ENCODE results near the gene NMRAL1.

The NMRAL1 gene

GRCh38 chr16:4510747-4511426 is 36.5 kb upstream of the NMRAL1 start:
- no peak for DNase-seq (ENCODE audit: low read depth)
- TF ChIP-seq, protein P1, sequence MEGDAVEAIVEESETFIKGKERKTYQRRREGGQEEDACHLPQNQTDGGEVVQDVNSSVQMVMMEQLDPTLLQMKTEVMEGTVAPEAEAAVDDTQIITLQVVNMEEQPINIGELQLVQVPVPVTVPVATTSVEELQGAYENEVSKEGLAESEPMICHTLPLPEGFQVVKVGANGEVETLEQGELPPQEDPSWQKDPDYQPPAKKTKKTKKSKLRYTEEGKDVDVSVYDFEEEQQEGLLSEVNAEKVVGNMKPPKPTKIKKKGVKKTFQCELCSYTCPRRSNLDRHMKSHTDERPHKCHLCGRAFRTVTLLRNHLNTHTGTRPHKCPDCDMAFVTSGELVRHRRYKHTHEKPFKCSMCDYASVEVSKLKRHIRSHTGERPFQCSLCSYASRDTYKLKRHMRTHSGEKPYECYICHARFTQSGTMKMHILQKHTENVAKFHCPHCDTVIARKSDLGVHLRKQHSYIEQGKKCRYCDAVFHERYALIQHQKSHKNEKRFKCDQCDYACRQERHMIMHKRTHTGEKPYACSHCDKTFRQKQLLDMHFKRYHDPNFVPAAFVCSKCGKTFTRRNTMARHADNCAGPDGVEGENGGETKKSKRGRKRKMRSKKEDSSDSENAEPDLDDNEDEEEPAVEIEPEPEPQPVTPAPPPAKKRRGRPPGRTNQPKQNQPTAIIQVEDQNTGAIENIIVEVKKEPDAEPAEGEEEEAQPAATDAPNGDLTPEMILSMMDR (IDR thresholded peaks at IDR 0.05; ENCODE audit: control insufficient read depth, insufficient read depth, low read depth, low read length, missing control alignments) = no peak
- H3K4me3 ChIP-seq (ENCODE audit: control insufficient read depth, low read depth, low read length) = no peak overlapping the region

- DNase-seq (ENCODE audit: low read depth) = no peak
- no peak overlapping the region for H3K4me3 ChIP-seq (ENCODE audit: control insufficient read depth, low read depth, low read length)
- TF ChIP-seq, protein P1 (IDR thresholded peaks at IDR 0.05; ENCODE audit: control insufficient read depth, insufficient read depth, low read depth, low read length, missing control alignments) = no peak
These were observed 35.7 kb upstream of the NMRAL1 start for GRCh38 chr16:4510131-4510530.

DNA sequence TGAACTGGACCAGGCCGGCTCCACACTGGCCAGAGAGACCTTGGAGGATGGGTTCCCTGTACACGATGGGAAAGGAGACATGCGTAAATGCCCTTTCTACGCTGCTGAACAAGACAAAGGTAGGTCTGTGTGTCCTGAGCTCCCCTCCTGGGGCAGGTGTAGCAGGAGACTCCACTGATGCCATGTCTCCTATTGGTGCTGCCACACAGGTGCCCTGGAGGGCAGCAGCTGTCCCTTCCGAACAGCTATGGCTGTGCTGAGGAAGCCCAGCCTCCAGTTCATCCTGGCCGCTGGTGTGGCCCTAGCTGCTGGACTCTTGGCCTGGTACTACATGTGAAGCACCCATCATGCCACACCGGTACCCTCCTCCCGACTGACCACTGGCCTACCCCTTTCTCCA is 35.0 kb upstream of the NMRAL1 start:
- no peak for DNase-seq (ENCODE audit: low read depth)
- no peak overlapping the region for H3K4me3 ChIP-seq (ENCODE audit: control insufficient read depth, low read depth, low read length)
- TF ChIP-seq, protein P1 (IDR thresholded peaks at IDR 0.05; ENCODE audit: control insufficient read depth, insufficient read depth, low read depth, low read length, missing control alignments) = no peak

- DNase-seq (ENCODE audit: low read depth) = no peak
- H3K4me3 ChIP-seq (ENCODE audit: control insufficient read depth, low read depth, low read length) = no peak overlapping the region
- TF ChIP-seq, protein P1 (IDR thresholded peaks at IDR 0.05; ENCODE audit: control insufficient read depth, insufficient read depth, low read depth, low read length, missing control alignments) = no peak
These were observed 34.4 kb upstream of the NMRAL1 start for GRCh38 chr16:4508806-4509205.

DNA sequence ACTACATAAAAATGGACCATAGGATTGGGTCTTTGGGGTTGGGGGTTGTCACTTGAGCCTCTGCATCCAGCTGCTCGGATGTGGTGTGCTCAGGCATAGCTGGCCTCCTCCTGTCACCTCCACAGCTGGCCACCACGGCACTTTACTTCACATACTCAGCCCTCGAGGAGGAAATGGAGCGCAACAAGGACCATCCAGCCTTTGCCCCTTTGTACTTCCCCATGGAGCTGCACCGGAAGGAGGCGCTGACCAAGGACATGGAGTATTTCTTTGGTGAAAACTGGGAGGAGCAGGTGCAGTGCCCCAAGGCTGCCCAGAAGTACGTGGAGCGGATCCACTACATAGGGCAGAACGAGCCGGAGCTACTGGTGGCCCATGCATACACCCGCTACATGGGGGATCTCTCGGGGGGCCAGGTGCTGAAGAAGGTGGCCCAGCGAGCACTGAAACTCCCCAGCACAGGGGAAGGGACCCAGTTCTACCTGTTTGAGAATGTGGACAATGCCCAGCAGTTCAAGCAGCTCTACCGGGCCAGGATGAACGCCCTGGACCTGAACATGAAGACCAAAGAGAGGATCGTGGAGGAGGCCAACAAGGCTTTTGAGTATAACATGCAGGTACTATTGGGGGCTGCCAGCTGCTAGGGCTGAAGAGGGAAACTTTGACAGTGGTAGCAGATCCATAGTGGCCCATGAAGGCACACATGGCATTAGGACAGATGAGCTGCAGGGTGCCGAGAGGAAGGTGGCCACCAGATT is 33.3 kb upstream of the NMRAL1 start:
- H3K4me3 ChIP-seq (ENCODE audit: control insufficient read depth, low read depth, low read length) = no peak overlapping the region
- TF ChIP-seq, protein P1 (IDR thresholded peaks at IDR 0.05; ENCODE audit: control insufficient read depth, insufficient read depth, low read depth, low read length, missing control alignments) = no peak
- no peak for DNase-seq (ENCODE audit: low read depth)

DNA sequence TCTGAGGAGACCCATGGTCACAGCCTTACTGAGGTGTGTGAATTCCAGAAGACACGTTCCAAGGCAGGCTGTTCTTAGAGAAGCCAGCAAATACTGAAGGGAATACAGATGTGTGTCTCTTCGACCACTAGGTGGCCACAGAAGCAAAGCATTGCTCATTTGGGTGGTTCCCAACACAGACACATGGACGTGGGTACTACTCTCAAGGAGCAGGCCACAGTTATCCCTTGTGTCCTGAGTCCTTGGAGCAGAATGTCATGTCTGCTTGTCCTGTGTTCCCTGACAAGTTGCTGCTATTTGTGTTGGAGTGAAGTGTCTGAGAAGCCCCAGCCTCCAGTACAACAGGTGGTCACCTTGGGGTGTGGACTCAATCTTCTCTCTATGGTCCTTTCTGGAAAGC is 32.0 kb upstream of the NMRAL1 start:
- TF ChIP-seq, protein P1 (IDR thresholded peaks at IDR 0.05; ENCODE audit: control insufficient read depth, insufficient read depth, low read depth, low read length, missing control alignments) = peak; percentile 86

More for the DNA sequence above, 32.0 kb upstream of the NMRAL1 start:
- no peak for DNase-seq (ENCODE audit: low read depth)
- no peak overlapping the region for H3K4me3 ChIP-seq (ENCODE audit: control insufficient read depth, low read depth, low read length)

All from AG09309 (cell line).